Erythroblast (primary cell): ENCODE measurements around the gene APLN.

Experiments
- GATA1 ChIP-seq: IDR thresholded peaks from 2 replicates; pipeline ENCODE4 v1.6.1; 2011; ENCODE audit warnings: low read depth, mild to moderate bottlenecking, control low read depth, low read length, moderate library complexity
- POLR2A ChIP-seq: IDR thresholded peaks from 2 replicates; pipeline ENCODE4 v1.6.1; 2011; ENCODE audit warnings: mild to moderate bottlenecking, low read length

- TF ChIP-seq POLR2A (no peak), GATA1 (no peak)
Measured at GRCh38 chrX:129613596-129613995, 41.2 kb downstream of the APLN start.
